H9 (cell line): Measurements from ENCODE around the gene SLC9A9. TPM values are rescaled to one million over a fixed set of nuclear protein-coding genes. Genes with fewer than 3 reads are reported as not detected.

Source experiments
- DNase-seq: peaks from one replicate; pipeline ENCODE4 v3.0.0-alpha.2; 2017
- H2AFZ ChIP-seq: one replicate; pipeline ENCODE4 v1.6.1; 2013; ENCODE audit warnings: mild to moderate bottlenecking, low read length, control low read depth, moderate library complexity
- H2AK5ac ChIP-seq: 2 replicates; pipeline ENCODE4 v1.6.1; 2013; ENCODE audit warnings: low read length, control low read depth, mixed read lengths; ENCODE audit not compliant: insufficient read length
- H2BK120ac ChIP-seq: one replicate; pipeline ENCODE4 v1.6.1; 2013; ENCODE audit warnings: low read depth, mild to moderate bottlenecking, low read length, control low read depth, inconsistent platforms; ENCODE audit not compliant: poor library complexity, severe bottlenecking
- H2BK12ac ChIP-seq: 2 replicates; pipeline ENCODE4 v1.6.1; 2013; ENCODE audit warnings: low read length, control low read depth, mixed read lengths, low read depth; ENCODE audit not compliant: insufficient read length
- H2BK15ac ChIP-seq: 2 replicates; pipeline ENCODE4 v1.6.1; 2013; ENCODE audit warnings: low read depth, low read length, control low read depth
- H2BK20ac ChIP-seq: one replicate; pipeline ENCODE4 v1.6.1; 2013; ENCODE audit warnings: low read depth, mild to moderate bottlenecking, low read length, control low read depth, inconsistent platforms; ENCODE audit not compliant: poor library complexity, severe bottlenecking
- H2BK5ac ChIP-seq: 2 replicates; pipeline ENCODE4 v1.6.1; 2013; ENCODE audit warnings: low read length, control low read depth, mixed read lengths; ENCODE audit not compliant: insufficient read length
- H3K14ac ChIP-seq: 2 replicates; pipeline ENCODE4 v1.6.1; 2013; ENCODE audit warnings: low read length, control low read depth; ENCODE audit not compliant: insufficient read depth
- H3K18ac ChIP-seq: 2 replicates; pipeline ENCODE4 v1.6.1; 2013; ENCODE audit warnings: low read depth, mild to moderate bottlenecking, mixed read lengths, low read length, control low read depth; ENCODE audit not compliant: insufficient read length
- H3K23ac ChIP-seq: 2 replicates; pipeline ENCODE4 v1.6.1; 2013; ENCODE audit warnings: low read length, control low read depth, mixed read lengths, low read depth; ENCODE audit not compliant: insufficient read length
- H3K23me2 ChIP-seq: 2 replicates; pipeline ENCODE4 v1.6.1; 2013; ENCODE audit warnings: low read depth, mild to moderate bottlenecking, mixed read lengths, low read length, control low read depth; ENCODE audit not compliant: insufficient read length, poor library complexity, severe bottlenecking
- H3K27ac ChIP-seq: 2 replicates; pipeline ENCODE4 v1.5.1; 2013; ENCODE audit warnings: low read length, control low read depth, mixed read lengths, low read depth; ENCODE audit not compliant: insufficient read length
- H3K27me3 ChIP-seq: 2 replicates; pipeline ENCODE4 v1.6.1; 2013; ENCODE audit warnings: low read length, control low read depth, inconsistent platforms; ENCODE audit not compliant: insufficient read depth
- H3K4ac ChIP-seq: 2 replicates; pipeline ENCODE4 v1.6.1; 2013; ENCODE audit warnings: low read depth, mild to moderate bottlenecking, control low read depth, inconsistent platforms, low read length, moderate library complexity
- H3K4me1 ChIP-seq: 2 replicates; pipeline ENCODE4 v1.6.1; 2013; ENCODE audit warnings: low read length, control low read depth, inconsistent platforms; ENCODE audit not compliant: insufficient read depth
- H3K4me2 ChIP-seq: 2 replicates; pipeline ENCODE4 v1.6.1; 2013; ENCODE audit warnings: low read length, control low read depth, mixed read lengths; ENCODE audit not compliant: insufficient read length, insufficient read depth
- H3K56ac ChIP-seq: 2 replicates; pipeline ENCODE4 v1.6.1; 2013; ENCODE audit warnings: low read depth, mild to moderate bottlenecking, mixed read lengths, low read length, control low read depth; ENCODE audit not compliant: insufficient read length
- H3K79me1 ChIP-seq: 2 replicates; pipeline ENCODE4 v1.6.1; 2013; ENCODE audit warnings: low read depth, mild to moderate bottlenecking, moderate library complexity, low read length, control low read depth, inconsistent platforms; ENCODE audit not compliant: insufficient read depth, poor library complexity, severe bottlenecking
- H3K79me2 ChIP-seq: 2 replicates; pipeline ENCODE4 v1.6.1; 2013; ENCODE audit warnings: low read length, control low read depth, inconsistent platforms; ENCODE audit not compliant: insufficient read depth
- H3K9ac ChIP-seq: 2 replicates; pipeline ENCODE4 v1.6.1; 2013; ENCODE audit warnings: low read length, control low read depth, mixed read lengths; ENCODE audit not compliant: insufficient read length; ENCODE audit errors: extremely low read depth
- H3K9me3 ChIP-seq: one replicate; pipeline ENCODE4 v1.6.1; 2013; ENCODE audit warnings: low read depth, low read length, inconsistent platforms; ENCODE audit not compliant: control insufficient read depth
- H3T11ph ChIP-seq: one replicate; pipeline ENCODE4 v1.6.1; 2013; ENCODE audit warnings: mild to moderate bottlenecking, low read length, control low read depth, inconsistent platforms
- H4K20me1 ChIP-seq: one replicate; pipeline ENCODE4 v1.6.1; 2013; ENCODE audit not compliant: control insufficient read depth, insufficient read length, insufficient read depth
- H4K5ac ChIP-seq: 2 replicates; pipeline ENCODE4 v1.6.1; 2013; ENCODE audit warnings: low read depth, mild to moderate bottlenecking, mixed read lengths, low read length, control low read depth; ENCODE audit not compliant: insufficient read length
- H4K8ac ChIP-seq: replicated peaks from 2 replicates; pipeline ENCODE4 v1.6.1; 2013; ENCODE audit warnings: low read length, control low read depth, mixed read lengths, low read depth; ENCODE audit not compliant: insufficient read length
- H4K91ac ChIP-seq: 2 replicates; pipeline ENCODE4 v1.6.1; 2013; ENCODE audit warnings: low read depth, mild to moderate bottlenecking, moderate library complexity, mixed read lengths, low read length, control low read depth; ENCODE audit not compliant: insufficient read length
- H3K27ac Mint-ChIP-seq, 3 experiments: 2 replicates in 2 of 3; 3 replicates in 1 of 3; pipeline ENCODE4 v1.8.0; 2020 to 2021; ENCODE audit warnings: mixed read lengths in 3 of 3, mild to moderate bottlenecking in 1 of 3, moderate library complexity in 1 of 3
- H3K27me3 Mint-ChIP-seq: 2 replicates; pipeline ENCODE4 v1.8.0; 2021; ENCODE audit warnings: low read depth, mild to moderate bottlenecking, moderate library complexity, mixed read lengths
- H3K36me3 Mint-ChIP-seq, 3 experiments: 2 replicates in 2 of 3; 3 replicates in 1 of 3; pipeline ENCODE4 v1.8.0; 2020 to 2021; ENCODE audit warnings: low read depth in 3 of 3, mixed read lengths in 3 of 3; ENCODE audit not compliant: insufficient read depth in 1 of 3
- H3K4me1 Mint-ChIP-seq, 2 experiments: 2 replicates each; pipeline ENCODE4 v1.8.0; 2020; ENCODE audit warnings: mixed read lengths in 2 of 2
- H3K4me3 Mint-ChIP-seq, 2 experiments: 2 replicates in 1 of 2; 3 replicates in 1 of 2; pipeline ENCODE4 v1.8.0; 2020 to 2021; ENCODE audit warnings: mild to moderate bottlenecking in 2 of 2, mixed read lengths in 2 of 2, moderate library complexity in 1 of 2
- H3K9me3 Mint-ChIP-seq, 2 experiments: 2 replicates in 1 of 2; 3 replicates in 1 of 2; pipeline ENCODE4 v1.8.0; 2020; ENCODE audit warnings: mild to moderate bottlenecking in 2 of 2, mixed read lengths in 2 of 2, moderate library complexity in 1 of 2
- WGBS: extraction: QIAGEN DNeasy Blood & Tissue Kit; methylation state at CpG from one replicate; pipeline ENCODE4 v1.1.7; 2013; ENCODE audit warnings: missing lambda C conversion rate, low lambda C conversion rate, mixed read lengths; ENCODE audit not compliant: insufficient read length; ENCODE audit errors: extremely low coverage; 5-methylcytosine and 5-hydroxymethylcytosine counted together
- total RNA-seq: library from RNA; stranded (reverse); gene quantifications from 2 replicates; pipeline ENCODE4 v1.2.1, GENCODE V29; 2021
- TF ChIP-seq, protein P1 (sequence below): fragments of 200-600 bp; sonication (generic); conservative IDR thresholded peaks from 3 replicates; pipeline ENCODE4 v1.8.0; 2021; ENCODE audit warnings: antibody characterized with exemption, mild to moderate bottlenecking

SLC9A9 gene
- total RNA-seq, 1 experiment from 2014 or later = 0.35 TPM

DNA sequence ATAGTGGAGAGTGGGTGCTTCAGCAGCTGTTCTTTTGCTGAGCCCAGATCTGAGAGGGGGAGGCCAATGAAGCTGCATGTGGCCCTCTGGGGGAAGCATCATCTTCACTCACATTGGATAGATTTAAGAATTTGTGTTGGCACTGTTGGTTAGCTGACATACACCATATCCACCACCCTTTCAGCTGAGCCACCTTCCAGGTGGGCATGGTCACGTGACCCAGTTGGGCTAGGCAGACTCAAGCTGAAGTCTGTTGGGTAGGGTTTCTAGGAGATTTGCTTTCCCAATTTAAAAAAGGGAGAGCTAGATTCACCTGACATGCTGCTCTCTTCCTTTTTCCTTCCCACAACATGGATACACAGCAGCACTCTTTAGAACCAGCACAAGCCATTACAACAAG, 417.7 kb downstream of the SLC9A9 start:
- H4K20me1 ChIP-seq = no peaks in the 10 kb centered on the region
- no peak overlapping the region for H3K23ac ChIP-seq
- no peaks in the 10 kb centered on the region for H3K79me2 ChIP-seq
- H3K9me3 ChIP-seq = no peaks in the 10 kb centered on the region
- Mint-ChIP-seq H3K36me3 (no peaks in the 10 kb centered on the region), H3K9me3 (no peaks in the 10 kb centered on the region; a peak in 1 of 5 replicates), H3K4me1 (peaks cover 18 to 26% of the 10 kb centered on the region in 2 experiments), H3K4me3 (no peak overlapping the region), H3K27me3 (peaks cover 25% of the 10 kb centered on the region), H3K27ac (no peak overlapping the region)
- no peak overlapping the region for H2BK20ac ChIP-seq
- no peak overlapping the region for H3K9ac ChIP-seq
- TF ChIP-seq, protein P1, sequence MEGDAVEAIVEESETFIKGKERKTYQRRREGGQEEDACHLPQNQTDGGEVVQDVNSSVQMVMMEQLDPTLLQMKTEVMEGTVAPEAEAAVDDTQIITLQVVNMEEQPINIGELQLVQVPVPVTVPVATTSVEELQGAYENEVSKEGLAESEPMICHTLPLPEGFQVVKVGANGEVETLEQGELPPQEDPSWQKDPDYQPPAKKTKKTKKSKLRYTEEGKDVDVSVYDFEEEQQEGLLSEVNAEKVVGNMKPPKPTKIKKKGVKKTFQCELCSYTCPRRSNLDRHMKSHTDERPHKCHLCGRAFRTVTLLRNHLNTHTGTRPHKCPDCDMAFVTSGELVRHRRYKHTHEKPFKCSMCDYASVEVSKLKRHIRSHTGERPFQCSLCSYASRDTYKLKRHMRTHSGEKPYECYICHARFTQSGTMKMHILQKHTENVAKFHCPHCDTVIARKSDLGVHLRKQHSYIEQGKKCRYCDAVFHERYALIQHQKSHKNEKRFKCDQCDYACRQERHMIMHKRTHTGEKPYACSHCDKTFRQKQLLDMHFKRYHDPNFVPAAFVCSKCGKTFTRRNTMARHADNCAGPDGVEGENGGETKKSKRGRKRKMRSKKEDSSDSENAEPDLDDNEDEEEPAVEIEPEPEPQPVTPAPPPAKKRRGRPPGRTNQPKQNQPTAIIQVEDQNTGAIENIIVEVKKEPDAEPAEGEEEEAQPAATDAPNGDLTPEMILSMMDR = no peak
- no peak overlapping the region for H3K4ac ChIP-seq
- H3K27ac ChIP-seq = no peak overlapping the region
- no CpG with 5 or more reads among the region's 1 CpG for WGBS
- no peak overlapping the region for H2BK5ac ChIP-seq
- no peak overlapping the region for H4K8ac ChIP-seq
- no peak for DNase-seq
- no peaks in the 10 kb centered on the region for H3K23me2 ChIP-seq
- H3K4me2 ChIP-seq = no peak overlapping the region
- no peak overlapping the region for H2AK5ac ChIP-seq
- H3K79me1 ChIP-seq = no peaks in the 10 kb centered on the region
- no peak overlapping the region for H4K5ac ChIP-seq
- H3K18ac ChIP-seq = no peak overlapping the region
- no peak overlapping the region for H3T11ph ChIP-seq
- no peak overlapping the region for H4K91ac ChIP-seq
- H3K27me3 ChIP-seq = no peaks in the 10 kb centered on the region
- no peak overlapping the region for H2BK12ac ChIP-seq
- H2AFZ ChIP-seq = no peak overlapping the region
- H2BK120ac ChIP-seq = no peak overlapping the region
- H3K4me1 ChIP-seq = peaks cover 6% of the 10 kb centered on the region; the same call in 1 of the 2 replicates
- H3K56ac ChIP-seq = no peak overlapping the region
- H3K14ac ChIP-seq = no peak overlapping the region
- no peak overlapping the region for H2BK15ac ChIP-seq
